ENCODE results near the gene ADM5. TPM values are rescaled to one million over a fixed set of nuclear protein-coding genes. Genes with fewer than 3 reads are reported as not detected.

ADM5 gene
- total and polyA plus RNA-seq, 10 of the 15 experiments (the other 5 are each of a cell fraction or from before 2014, with no cell fraction given) = 0.05 to 6.0 (median 1.2) TPM; not detected in 1

DNA sequence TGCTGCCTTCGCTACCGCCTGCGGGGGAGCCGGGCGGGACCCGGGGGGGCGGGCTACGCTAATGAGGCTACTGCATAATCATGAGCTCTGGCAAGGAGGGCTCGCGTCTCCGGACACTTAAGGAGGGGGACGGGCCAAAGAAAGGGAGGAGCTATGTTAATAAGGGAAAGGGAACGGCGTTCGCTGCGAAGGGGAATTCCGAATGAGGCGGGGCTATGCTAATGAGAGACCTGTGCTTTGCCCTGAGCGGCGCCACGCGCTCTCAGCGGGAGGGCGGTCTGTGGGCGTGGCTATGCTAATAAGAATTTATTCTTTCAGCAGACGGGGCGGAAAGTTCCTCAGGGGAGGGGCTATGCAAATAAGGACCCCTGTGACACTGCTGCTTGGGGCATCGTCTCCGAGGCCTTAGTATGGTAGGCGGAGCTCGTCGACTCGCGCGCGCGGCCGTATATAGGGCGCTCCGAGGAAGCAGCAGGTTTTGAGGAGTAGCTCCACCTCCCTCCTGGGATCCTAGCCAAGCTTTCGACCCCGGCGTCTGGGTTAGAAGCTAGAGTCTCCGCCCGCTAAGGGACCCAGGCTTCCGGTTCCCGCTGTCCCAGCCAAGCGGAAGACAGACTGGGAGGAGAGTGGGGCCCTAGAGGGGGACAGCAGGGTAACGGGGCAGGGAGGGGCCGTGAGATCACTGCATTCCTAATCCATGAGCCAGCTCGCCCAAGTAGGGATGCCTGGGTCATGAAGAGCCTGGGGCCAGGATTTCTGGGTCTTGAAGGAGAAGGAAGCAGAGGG, 49.1 kb upstream of the ADM5 start, which contains the start of gene RRAS (continued):
- TF ChIP-seq, protein P1, sequence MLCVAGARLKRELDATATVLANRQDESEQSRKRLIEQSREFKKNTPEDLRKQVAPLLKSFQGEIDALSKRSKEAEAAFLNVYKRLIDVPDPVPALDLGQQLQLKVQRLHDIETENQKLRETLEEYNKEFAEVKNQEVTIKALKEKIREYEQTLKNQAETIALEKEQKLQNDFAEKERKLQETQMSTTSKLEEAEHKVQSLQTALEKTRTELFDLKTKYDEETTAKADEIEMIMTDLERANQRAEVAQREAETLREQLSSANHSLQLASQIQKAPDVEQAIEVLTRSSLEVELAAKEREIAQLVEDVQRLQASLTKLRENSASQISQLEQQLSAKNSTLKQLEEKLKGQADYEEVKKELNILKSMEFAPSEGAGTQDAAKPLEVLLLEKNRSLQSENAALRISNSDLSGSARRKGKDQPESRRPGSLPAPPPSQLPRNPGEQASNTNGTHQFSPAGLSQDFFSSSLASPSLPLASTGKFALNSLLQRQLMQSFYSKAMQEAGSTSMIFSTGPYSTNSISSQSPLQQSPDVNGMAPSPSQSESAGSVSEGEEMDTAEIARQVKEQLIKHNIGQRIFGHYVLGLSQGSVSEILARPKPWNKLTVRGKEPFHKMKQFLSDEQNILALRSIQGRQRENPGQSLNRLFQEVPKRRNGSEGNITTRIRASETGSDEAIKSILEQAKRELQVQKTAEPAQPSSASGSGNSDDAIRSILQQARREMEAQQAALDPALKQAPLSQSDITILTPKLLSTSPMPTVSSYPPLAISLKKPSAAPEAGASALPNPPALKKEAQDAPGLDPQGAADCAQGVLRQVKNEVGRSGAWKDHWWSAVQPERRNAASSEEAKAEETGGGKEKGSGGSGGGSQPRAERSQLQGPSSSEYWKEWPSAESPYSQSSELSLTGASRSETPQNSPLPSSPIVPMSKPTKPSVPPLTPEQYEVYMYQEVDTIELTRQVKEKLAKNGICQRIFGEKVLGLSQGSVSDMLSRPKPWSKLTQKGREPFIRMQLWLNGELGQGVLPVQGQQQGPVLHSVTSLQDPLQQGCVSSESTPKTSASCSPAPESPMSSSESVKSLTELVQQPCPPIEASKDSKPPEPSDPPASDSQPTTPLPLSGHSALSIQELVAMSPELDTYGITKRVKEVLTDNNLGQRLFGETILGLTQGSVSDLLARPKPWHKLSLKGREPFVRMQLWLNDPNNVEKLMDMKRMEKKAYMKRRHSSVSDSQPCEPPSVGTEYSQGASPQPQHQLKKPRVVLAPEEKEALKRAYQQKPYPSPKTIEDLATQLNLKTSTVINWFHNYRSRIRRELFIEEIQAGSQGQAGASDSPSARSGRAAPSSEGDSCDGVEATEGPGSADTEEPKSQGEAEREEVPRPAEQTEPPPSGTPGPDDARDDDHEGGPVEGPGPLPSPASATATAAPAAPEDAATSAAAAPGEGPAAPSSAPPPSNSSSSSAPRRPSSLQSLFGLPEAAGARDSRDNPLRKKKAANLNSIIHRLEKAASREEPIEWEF (IDR thresholded peaks at IDR 0.05; ENCODE audit: insufficient replicate concordance, low read depth, low read length) = no peak
- TF ChIP-seq SMAD1 (IDR thresholded peaks at IDR 0.05; ENCODE audit: low read depth, partially characterized antibody) (peak; percentile 80), NFIC (IDR thresholded peaks at IDR 0.05; ENCODE audit: low read depth, low read length) (no peak), NR2C1 (IDR thresholded peaks at IDR 0.05) (no peak), BACH1 (IDR thresholded peaks at IDR 0.05; ENCODE audit: borderline replicate concordance) (no peak; the same call in 1 of the 2 replicates), NFYA (IDR thresholded peaks at IDR 0.05; ENCODE audit: borderline replicate concordance, low read depth, low read length) (no peak), ZBED1 (IDR thresholded peaks at IDR 0.05; ENCODE audit: borderline replicate concordance) (no peak), MEF2B (IDR thresholded peaks at IDR 0.05; ENCODE audit: partially characterized antibody, poor library complexity, severe bottlenecking) (no peak), RBBP5 (conservative IDR thresholded peaks at IDR 0.05) (no peak), POLR2AphosphoS5 (IDR thresholded peaks at IDR 0.05; ENCODE audit: low read length) (peak; percentile 84), PAX5 (IDR thresholded peaks at IDR 0.05; ENCODE audit: borderline replicate concordance, low read depth, low read length) (no peak), CBX5 (IDR thresholded peaks at IDR 0.05; ENCODE audit: low read depth) (no peak)
- TF ChIP-seq, protein P2, sequence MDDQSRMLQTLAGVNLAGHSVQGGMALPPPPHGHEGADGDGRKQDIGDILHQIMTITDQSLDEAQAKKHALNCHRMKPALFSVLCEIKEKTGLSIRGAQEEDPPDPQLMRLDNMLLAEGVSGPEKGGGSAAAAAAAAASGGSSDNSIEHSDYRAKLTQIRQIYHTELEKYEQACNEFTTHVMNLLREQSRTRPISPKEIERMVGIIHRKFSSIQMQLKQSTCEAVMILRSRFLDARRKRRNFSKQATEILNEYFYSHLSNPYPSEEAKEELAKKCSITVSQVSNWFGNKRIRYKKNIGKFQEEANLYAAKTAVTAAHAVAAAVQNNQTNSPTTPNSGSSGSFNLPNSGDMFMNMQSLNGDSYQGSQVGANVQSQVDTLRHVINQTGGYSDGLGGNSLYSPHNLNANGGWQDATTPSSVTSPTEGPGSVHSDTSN (IDR thresholded peaks at IDR 0.05; ENCODE audit: insufficient replicate concordance, low read depth, low read length) = no peak
- TF ChIP-seq, protein P3, sequence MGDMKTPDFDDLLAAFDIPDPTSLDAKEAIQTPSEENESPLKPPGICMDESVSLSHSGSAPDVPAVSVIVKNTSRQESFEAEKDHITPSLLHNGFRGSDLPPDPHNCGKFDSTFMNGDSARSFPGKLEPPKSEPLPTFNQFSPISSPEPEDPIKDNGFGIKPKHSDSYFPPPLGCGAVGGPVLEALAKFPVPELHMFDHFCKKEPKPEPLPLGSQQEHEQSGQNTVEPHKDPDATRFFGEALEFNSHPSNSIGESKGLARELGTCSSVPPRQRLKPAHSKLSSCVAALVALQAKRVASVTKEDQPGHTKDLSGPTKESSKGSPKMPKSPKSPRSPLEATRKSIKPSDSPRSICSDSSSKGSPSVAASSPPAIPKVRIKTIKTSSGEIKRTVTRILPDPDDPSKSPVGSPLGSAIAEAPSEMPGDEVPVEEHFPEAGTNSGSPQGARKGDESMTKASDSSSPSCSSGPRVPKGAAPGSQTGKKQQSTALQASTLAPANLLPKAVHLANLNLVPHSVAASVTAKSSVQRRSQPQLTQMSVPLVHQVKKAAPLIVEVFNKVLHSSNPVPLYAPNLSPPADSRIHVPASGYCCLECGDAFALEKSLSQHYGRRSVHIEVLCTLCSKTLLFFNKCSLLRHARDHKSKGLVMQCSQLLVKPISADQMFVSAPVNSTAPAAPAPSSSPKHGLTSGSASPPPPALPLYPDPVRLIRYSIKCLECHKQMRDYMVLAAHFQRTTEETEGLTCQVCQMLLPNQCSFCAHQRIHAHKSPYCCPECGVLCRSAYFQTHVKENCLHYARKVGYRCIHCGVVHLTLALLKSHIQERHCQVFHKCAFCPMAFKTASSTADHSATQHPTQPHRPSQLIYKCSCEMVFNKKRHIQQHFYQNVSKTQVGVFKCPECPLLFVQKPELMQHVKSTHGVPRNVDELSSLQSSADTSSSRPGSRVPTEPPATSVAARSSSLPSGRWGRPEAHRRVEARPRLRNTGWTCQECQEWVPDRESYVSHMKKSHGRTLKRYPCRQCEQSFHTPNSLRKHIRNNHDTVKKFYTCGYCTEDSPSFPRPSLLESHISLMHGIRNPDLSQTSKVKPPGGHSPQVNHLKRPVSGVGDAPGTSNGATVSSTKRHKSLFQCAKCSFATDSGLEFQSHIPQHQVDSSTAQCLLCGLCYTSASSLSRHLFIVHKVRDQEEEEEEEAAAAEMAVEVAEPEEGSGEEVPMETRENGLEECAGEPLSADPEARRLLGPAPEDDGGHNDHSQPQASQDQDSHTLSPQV (IDR thresholded peaks at IDR 0.05) = no peak
- TF ChIP-seq, protein P4, sequence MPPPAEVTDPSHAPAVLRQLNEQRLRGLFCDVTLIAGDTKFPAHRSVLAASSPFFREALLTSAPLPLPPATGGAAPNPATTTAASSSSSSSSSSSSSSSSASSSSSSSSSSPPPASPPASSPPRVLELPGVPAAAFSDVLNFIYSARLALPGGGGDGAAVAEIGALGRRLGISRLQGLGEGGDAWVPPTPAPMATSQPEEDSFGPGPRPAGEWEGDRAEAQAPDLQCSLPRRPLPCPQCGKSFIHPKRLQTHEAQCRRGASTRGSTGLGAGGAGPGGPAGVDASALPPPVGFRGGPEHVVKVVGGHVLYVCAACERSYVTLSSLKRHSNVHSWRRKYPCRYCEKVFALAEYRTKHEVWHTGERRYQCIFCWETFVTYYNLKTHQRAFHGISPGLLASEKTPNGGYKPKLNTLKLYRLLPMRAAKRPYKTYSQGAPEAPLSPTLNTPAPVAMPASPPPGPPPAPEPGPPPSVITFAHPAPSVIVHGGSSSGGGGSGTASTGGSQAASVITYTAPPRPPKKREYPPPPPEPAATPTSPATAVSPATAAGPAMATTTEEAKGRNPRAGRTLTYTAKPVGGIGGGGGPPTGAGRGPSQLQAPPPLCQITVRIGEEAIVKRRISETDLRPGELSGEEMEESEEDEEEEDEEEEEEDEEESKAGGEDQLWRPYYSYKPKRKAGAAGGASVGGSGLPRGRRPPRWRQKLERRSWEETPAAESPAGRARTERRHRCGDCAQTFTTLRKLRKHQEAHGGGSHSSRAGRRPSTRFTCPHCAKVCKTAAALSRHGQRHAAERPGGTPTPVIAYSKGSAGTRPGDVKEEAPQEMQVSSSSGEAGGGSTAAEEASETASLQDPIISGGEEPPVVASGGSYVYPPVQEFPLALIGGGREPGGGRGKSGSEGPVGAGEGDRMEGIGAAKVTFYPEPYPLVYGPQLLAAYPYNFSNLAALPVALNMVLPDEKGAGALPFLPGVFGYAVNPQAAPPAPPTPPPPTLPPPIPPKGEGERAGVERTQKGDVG (CRISPR knock-in tag; IDR thresholded peaks at IDR 0.05) = no peak
